AG20443 (cell line): ENCODE data around the gene PARD3B.
A peak's percentile ranks its signal among the peaks of the same experiment; 100 is the strongest.

Experiments
- DNase-seq: peaks from one replicate; pipeline ENCODE4 v3.0.0; 2012; ENCODE audit warnings: low spot score, mixed read lengths

Gene PARD3B

GRCh38 chr2:205657579-205657978, 1112.3 kb downstream of the PARD3B start:
- peak; percentile 73 for DNase-seq

DNA sequence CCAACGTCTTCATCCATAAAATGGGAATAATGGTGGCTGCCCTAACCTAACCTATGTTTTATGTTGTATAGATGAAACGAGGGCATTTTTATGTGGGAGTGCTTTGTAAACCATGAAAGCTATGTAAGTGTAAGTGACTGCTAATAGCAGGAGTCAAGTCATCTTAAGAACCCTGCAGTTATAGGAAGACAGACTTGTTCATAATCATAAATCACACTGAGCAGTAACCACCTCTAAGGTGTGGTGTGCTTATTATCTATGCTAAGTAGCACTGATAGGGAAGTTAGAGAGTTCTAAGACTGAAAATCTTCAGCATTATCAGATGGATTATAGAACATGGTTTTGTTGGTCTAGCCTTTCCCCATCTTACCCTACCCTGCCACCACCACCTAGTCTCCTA, 1112.8 kb downstream of the PARD3B start:
- DNase-seq: no peak

DNA sequence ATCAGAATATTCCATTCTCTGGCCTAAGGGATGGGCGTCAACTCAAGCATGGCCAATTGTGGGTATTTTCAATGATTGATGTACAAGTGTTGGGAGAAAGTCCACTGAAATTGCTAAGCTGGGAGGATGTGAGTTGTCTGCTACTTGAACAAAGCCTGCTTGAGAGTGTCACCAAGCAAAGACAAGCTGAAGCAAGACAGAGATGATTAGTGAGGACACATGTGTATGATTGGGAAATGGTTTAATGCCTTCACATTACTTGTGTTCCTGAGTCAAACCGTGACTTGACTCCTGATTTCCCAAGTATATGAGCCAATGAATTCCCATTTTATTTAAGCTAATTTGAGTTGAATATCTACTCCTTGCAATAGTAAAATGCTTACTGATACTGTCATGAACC, 1113.3 kb downstream of the PARD3B start:
- no peak for DNase-seq

GRCh38 chr2:205659922-205660321, 1114.6 kb downstream of the PARD3B start:
- DNase-seq: no peak

DNA sequence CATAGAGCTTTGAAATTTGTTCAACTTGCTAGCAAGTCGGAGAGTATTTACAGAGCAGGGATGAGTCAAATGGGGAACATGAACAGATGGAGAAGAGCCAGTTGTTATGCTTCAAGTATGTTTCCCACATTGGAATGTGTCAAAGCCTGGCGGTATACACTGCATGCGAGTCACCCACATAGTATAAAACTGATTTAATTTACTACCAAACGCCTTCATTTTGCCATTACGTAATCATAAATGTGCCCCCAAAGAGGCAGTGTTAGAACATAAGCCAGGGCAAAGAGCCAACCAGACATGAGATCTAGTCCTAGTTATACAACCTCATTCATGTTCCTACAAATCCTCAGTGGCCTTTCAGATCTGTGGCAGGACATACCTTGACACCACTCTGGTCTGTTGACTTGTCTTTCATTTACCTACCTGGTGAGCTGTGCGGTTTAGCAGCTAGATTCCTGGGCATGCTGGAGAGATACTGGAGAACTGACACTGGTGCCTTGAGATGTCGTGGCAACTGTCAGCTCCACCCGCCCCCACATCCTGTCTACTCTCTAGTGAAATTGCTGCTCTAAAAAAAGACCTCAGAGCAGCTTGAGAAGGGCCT, 1115.3 kb downstream of the PARD3B start:
- peak; percentile 80 for DNase-seq

- no peak for DNase-seq
Measured at GRCh38 chr2:205661281-205661680, 1116.0 kb downstream of the PARD3B start.

GRCh38 chr2:205662206-205662965, 1117.1 kb downstream of the PARD3B start:
- DNase-seq: no peak

GRCh38 chr2:205665791-205666190, 1120.5 kb downstream of the PARD3B start:
- DNase-seq: no peak
